Central memory CD8-positive, alpha-beta T cell (primary cell): Measurements from ENCODE around the gene C1orf174.

Experiments used
- ATAC-seq: fragments of 150-1000 bp; cut with Tn5 transposase; replicated peaks from 2 replicates; pipeline ENCODE4 v1.10.0; 2022; ENCODE audit warnings: mild to moderate bottlenecking, moderate FRiP score, moderate number of reproducible peaks; ENCODE audit not compliant: poor library complexity, severe bottlenecking; ENCODE audit errors: extremely low read depth
- DNase-seq, 2 donors: peaks; one replicate each; pipeline ENCODE4 v3.0.0; 2021; ENCODE audit warnings: low spot score in 2 of 2
- H3K27ac Mint-ChIP-seq: one replicate; pipeline ENCODE4 v1.8.0; 2022; ENCODE audit warnings: low read depth, mild to moderate bottlenecking, moderate library complexity, mixed read lengths
- H3K27me3 Mint-ChIP-seq: one replicate; pipeline ENCODE4 v1.8.0; 2022; ENCODE audit warnings: mixed read lengths
- H3K36me3 Mint-ChIP-seq: one replicate; pipeline ENCODE4 v1.8.0; 2022; ENCODE audit warnings: mild to moderate bottlenecking, moderate library complexity, mixed read lengths; ENCODE audit not compliant: insufficient read depth
- H3K4me1 Mint-ChIP-seq: one replicate; pipeline ENCODE4 v1.8.0; 2022; ENCODE audit warnings: mixed read lengths
- H3K4me3 Mint-ChIP-seq: one replicate; pipeline ENCODE4 v1.8.0; 2022; ENCODE audit warnings: mild to moderate bottlenecking, moderate library complexity, mixed read lengths
- H3K9me3 Mint-ChIP-seq: one replicate; pipeline ENCODE4 v1.8.0; 2022; ENCODE audit warnings: mixed read lengths

Gene C1orf174

DNA sequence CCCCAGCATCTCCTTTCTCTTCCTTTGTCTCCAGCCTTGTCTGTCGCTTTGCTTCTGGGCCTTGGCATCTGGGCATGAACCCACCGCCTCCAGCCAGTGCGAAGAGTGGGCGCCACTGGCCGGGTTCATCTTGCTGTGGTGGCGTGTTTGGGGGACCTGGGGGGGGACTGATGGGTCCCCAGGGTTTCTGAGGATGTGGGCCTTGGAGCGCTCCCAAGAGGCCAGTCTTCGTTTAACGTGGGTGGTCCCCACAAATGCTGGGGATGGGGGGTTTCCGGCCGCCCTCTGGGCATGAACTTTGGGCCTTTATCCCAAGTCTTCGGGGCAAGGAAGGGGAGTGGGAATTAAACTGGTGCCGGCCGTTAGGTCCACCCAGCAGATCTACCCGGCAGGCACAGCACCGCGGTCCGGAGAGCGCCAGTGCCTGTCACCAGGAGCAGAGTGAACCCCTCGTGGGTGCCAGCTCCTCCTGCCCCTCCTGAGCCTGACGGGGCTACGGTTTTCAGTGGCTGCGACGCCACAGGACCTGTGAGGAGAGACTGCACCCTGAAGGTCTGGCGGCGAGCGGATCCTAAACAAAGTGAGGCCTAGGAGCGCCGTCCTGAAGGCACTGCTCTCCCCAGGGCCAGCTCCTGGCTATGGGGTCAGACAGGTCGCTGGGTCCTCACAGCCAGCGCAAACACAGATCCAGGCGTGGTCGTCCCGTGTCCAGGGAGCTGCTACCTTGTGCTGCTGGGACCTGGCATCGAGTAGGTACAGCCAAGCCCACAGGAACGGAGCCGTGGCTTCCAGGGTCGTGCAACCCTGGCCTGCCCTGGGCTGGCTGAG, 12.1 kb upstream of the C1orf174 start:
- ATAC-seq = no peak
- Mint-ChIP-seq H3K27me3 (peaks cover 9% of the 10 kb centered on the region), H3K36me3 (peaks cover 3% of the 10 kb centered on the region), H3K9me3 (no peaks in the 10 kb centered on the region), H3K27ac (no peak overlapping the region), H3K4me3 (no peak overlapping the region), H3K4me1 (peaks cover 5% of the 10 kb centered on the region)
- no peak for DNase-seq

- DNase-seq (peak; percentile 43 to 58), ATAC-seq (peak; percentile 62)
- Mint-ChIP-seq H3K27me3 (peaks cover 1% of the 10 kb centered on the region), H3K36me3 (peaks cover 3% of the 10 kb centered on the region), H3K4me3 (no peak overlapping the region), H3K4me1 (peaks cover 5% of the 10 kb centered on the region), H3K27ac (no peak overlapping the region), H3K9me3 (no peaks in the 10 kb centered on the region)
Measured at GRCh38 chr1:3910857-3911845, 11.1 kb upstream of the C1orf174 start.

- H3K4me1 Mint-ChIP-seq = peaks cover 5% of the 10 kb centered on the region
- H3K36me3 Mint-ChIP-seq = peaks cover 3% of the 10 kb centered on the region
- H3K9me3 Mint-ChIP-seq = no peaks in the 10 kb centered on the region
- no peaks in the 10 kb centered on the region for H3K27me3 Mint-ChIP-seq
- no peak for ATAC-seq
- no peak overlapping the region for H3K4me3 Mint-ChIP-seq
- no peak for DNase-seq
- H3K27ac Mint-ChIP-seq = no peak overlapping the region
Measured at GRCh38 chr1:3910049-3910731, 10.1 kb upstream of the C1orf174 start.

DNA sequence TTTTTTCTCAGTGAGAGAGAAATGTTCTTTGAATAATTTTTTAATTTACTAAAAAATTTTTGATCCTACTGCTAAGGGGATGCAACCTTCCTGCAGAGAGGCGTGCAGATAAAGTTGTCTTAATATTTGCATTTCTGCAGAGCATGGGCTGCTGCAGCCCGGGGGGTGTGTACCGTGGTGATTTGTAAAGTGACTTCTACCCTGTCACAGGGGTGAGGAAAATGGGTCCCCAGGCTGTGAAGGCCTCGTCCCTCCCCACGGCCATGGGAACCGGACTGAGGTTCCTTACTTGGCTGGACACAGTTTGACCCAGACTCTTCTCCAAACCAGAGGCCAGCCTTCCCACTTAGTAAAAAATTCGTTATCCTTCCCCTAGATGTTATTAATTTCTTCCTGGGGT, 9.5 kb upstream of the C1orf174 start:
- no peaks in the 10 kb centered on the region for H3K27me3 Mint-ChIP-seq
- H3K27ac Mint-ChIP-seq = no peak overlapping the region
- H3K36me3 Mint-ChIP-seq = peaks cover 3% of the 10 kb centered on the region
- no peak for ATAC-seq
- no peak for DNase-seq
- H3K4me3 Mint-ChIP-seq = no peak overlapping the region
- no peaks in the 10 kb centered on the region for H3K9me3 Mint-ChIP-seq
- H3K4me1 Mint-ChIP-seq = peaks cover 5% of the 10 kb centered on the region

- no peak overlapping the region for H3K27ac Mint-ChIP-seq
- no peak for DNase-seq
- H3K27me3 Mint-ChIP-seq = no peaks in the 10 kb centered on the region
- no peaks in the 10 kb centered on the region for H3K9me3 Mint-ChIP-seq
- ATAC-seq = no peak
- peaks cover 5% of the 10 kb centered on the region for H3K4me1 Mint-ChIP-seq
- no peak overlapping the region for H3K4me3 Mint-ChIP-seq
- H3K36me3 Mint-ChIP-seq = peaks cover 2% of the 10 kb centered on the region
Measured at GRCh38 chr1:3908886-3909517, 8.9 kb upstream of the C1orf174 start.

DNA sequence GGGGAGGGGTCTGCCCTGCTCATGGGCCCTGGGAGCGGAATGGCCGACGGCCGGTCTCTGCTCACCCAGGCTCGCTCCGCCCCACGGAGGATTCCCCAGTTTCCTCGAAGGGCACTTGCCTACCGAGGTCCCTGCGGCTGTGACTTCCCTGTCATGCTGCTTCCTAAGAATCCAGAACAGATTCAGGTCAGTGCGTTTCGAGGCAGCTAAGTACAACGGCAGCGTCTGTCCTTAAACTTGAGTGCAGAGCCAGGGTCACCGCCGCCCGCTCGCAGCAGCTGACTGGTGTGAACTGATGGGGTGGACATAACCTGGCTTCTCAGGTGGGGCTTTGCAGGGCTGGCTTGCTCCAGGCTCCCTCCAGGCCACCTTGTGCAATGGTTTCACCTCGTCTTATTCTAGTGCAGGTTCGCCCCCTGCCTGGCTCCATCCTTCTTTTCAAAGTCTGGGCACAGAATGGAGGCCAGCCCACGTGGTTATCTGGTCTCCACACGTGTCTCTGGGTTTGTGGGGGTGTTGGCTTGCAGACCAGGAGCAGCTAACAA, 7.6 kb upstream of the C1orf174 start:
- H3K27me3 Mint-ChIP-seq = no peaks in the 10 kb centered on the region
- no peak for ATAC-seq
- H3K4me1 Mint-ChIP-seq = peaks cover 17% of the 10 kb centered on the region
- no peaks in the 10 kb centered on the region for H3K36me3 Mint-ChIP-seq
- DNase-seq = no peak
- no peak overlapping the region for H3K4me3 Mint-ChIP-seq
- no peak overlapping the region for H3K27ac Mint-ChIP-seq
- no peaks in the 10 kb centered on the region for H3K9me3 Mint-ChIP-seq

GRCh38 chr1:3907031-3907534, 7.0 kb upstream of the C1orf174 start:
- no peak overlapping the region for H3K4me3 Mint-ChIP-seq
- H3K27me3 Mint-ChIP-seq = no peaks in the 10 kb centered on the region
- no peaks in the 10 kb centered on the region for H3K9me3 Mint-ChIP-seq
- peak; percentile 24 for ATAC-seq
- peaks cover 22% of the 10 kb centered on the region for H3K4me1 Mint-ChIP-seq
- peaks cover 2% of the 10 kb centered on the region for H3K36me3 Mint-ChIP-seq
- DNase-seq = no peak
- H3K27ac Mint-ChIP-seq = no peak overlapping the region

DNA sequence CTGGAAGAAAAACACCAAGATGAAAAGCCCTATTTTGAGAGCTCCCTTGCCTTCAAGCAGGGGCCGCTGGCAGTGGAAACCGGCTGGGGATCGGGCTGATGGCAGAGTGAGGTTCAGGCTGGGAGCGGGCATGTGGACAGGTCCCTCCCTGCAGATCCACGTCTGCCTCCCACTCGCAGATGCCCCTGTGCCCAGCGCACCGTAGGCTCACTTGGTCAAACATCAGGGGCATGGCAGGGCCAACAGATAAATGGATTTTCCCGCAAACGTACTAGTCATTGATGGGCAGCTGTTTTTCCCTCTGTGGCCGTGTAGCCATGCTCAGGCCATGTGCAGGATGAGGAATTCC, 6.6 kb upstream of the C1orf174 start:
- Mint-ChIP-seq H3K27ac (no peak overlapping the region), H3K9me3 (no peaks in the 10 kb centered on the region), H3K4me1 (peaks cover 22% of the 10 kb centered on the region), H3K27me3 (no peaks in the 10 kb centered on the region), H3K4me3 (no peak overlapping the region), H3K36me3 (peaks cover 3% of the 10 kb centered on the region)
- DNase-seq (no peak), ATAC-seq (no peak)

DNA sequence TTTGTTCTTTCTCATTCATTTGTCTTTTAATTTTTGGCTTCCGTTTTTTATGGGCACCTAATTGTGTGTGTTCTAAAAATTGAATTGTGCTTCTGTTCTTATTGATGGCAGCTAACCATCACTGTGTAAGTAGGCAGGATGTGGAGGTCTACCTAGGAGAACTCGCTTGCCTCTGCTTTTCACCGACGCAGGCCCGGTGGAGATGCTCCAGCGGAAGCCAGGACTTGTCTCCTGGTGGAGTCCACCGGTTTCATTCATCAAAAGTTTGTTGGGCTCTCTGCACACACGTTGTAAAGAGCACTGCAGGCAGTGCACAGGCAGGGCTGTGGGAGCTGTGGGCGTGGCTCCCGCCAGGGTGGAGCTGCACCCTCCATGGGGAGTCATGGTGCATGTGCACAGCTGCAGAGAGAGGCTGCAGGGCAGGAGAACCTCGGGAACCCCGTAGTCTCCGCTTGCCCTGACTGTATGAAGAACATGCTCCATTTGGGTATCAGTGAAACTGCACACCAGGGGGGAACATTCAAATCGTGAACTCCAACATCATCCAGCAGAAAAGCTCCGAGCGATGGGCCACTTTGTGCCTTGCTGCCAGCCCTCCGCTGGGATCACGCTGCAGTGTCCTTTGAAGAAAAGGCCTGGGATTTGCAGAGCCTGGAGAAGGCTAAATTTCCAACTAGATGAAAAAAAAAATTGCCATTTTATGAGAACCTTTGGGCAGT, 6.0 kb upstream of the C1orf174 start:
- Mint-ChIP-seq H3K4me3 (no peak overlapping the region), H3K27ac (no peak overlapping the region), H3K9me3 (no peaks in the 10 kb centered on the region), H3K4me1 (peaks cover 22% of the 10 kb centered on the region), H3K36me3 (peaks cover 3% of the 10 kb centered on the region), H3K27me3 (no peaks in the 10 kb centered on the region)
- ATAC-seq = no peak
- DNase-seq = no peak

DNA sequence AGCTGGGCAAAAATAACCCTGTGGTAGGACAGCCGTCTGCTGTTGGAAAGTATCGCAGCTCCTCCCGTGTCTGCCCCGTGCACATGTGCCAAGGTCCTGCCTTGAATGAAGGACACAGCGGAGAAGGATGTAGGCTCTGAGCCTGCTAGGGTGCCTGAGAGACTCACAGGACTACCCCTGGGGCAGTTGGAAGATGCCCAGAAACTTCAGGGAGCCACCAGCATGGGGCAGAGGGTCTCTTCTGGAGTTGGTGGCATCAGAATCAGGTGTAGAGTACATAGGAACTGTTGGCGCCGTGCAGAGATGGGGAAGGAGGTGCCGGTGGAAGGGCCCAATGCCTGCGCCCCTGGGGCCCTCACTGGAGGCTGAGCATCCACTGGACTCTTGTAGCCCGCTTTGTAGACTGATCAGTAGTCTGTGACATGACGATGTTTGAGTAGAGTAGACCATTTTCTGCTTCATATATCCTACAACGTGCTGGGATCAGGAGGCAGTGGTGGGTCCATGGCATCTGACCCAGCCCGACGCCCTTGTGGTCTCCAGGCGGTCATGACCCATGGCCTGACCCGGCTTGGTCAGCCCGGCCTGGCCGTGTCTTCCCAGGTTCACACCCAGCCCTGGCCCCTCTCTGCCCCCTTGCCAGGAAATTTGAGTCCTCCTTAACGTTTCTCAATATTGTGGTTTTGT, 5.3 kb upstream of the C1orf174 start:
- H3K27ac Mint-ChIP-seq = no peak overlapping the region
- no peak overlapping the region for H3K4me3 Mint-ChIP-seq
- H3K36me3 Mint-ChIP-seq = peaks cover 8% of the 10 kb centered on the region
- H3K4me1 Mint-ChIP-seq = peaks cover 17% of the 10 kb centered on the region
- no peaks in the 10 kb centered on the region for H3K9me3 Mint-ChIP-seq
- H3K27me3 Mint-ChIP-seq = no peaks in the 10 kb centered on the region
- ATAC-seq (no peak), DNase-seq (no peak)

DNA sequence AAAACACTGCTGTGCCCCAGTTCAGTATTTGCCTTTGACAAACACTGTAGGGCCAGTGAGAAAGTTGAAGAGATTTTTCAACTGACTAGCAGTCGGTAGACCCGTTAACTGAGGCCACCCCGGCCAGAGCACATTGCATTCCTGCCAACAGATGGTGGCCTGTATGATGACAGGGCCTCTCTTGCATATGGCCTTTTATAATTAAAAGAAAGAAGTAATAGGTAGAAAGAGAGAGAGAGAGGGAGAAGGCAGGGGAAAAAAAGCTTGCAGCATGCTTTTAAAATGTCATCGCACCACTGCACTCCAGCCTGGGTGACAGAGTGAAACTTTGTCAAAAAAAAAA, 4.7 kb upstream of the C1orf174 start:
- DNase-seq = no peak
- Mint-ChIP-seq H3K9me3 (no peaks in the 10 kb centered on the region), H3K4me3 (no peak overlapping the region), H3K27me3 (no peaks in the 10 kb centered on the region), H3K27ac (no peak overlapping the region), H3K36me3 (peaks cover 12% of the 10 kb centered on the region), H3K4me1 (peaks cover 22% of the 10 kb centered on the region)
- no peak for ATAC-seq
